Astrocyte (in vitro differentiated cells and primary cell): ENCODE data around the gene SLC29A2.

Experiments
- CTCF ChIP-seq: IDR thresholded peaks from 2 replicates; pipeline ENCODE4 v1.5.1; 2011; ENCODE audit warnings: low read depth, mild to moderate bottlenecking, inconsistent platforms, low read length, moderate library complexity; ENCODE audit not compliant: insufficient read depth
- EZH2 ChIP-seq: IDR thresholded peaks from 2 replicates; pipeline ENCODE4 v1.6.1; 2012; ENCODE audit warnings: mild to moderate bottlenecking, low read length, inconsistent platforms; ENCODE audit not compliant: insufficient read depth

- no peak for TF ChIP-seq CTCF
- TF ChIP-seq EZH2: no peak
These were observed 45.4 kb upstream of the SLC29A2 start for GRCh38 chr11:66417000-66417399.
